ENCODE results near the gene SPDYE9.
"Not testable (repeated sequence)": the region's sequence is repeated elsewhere in the genome, so short reads cannot be mapped to it uniquely, and the experiment has no call there.

Gene SPDYE9, protein sequence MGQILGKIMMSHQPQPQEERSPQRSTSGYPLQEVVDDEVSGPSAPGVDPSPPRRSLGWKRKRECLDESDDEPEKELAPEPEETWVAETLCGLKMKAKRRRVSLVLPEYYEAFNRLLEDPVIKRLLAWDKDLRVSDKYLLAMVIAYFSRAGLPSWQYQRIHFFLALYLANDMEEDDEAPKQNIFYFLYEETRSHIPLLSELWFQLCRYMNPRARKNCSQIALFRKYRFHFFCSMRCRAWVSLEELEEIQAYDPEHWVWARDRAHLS

DNA sequence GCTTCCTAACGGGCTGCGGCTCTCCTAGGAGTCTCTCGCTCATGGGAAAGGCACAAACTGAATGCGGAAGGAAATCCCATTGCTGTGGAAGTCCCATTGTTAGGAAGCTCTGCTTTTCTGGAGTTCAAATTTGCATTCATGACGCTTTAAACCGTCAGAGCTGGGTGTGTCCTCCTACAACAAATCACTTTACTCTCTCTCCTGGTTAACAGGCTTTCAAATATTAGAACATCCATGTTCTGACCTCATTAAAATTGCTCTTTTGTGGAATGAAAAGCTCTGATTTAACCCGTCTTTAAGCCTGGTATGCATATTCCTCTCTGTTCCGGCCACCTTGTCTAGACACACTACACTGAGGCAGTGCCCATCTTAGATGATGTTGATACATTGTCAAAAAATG is at the start of gene SPDYE9:
TSS of gene SPDYE9 (minus strand) at position 101 of the 400 bp plus-strand sequence. CDS start 1,800 bp downstream, outside the sequence.
- H3K36me3 ChIP-seq (ENCODE audit: control insufficient read depth in 2 of 2, insufficient read depth in 2 of 2, low read length in 2 of 2); H3K27me3 ChIP-seq (ENCODE audit: control insufficient read depth in 1 of 2, insufficient read depth in 2 of 2, low read length in 2 of 2): not testable (repeated sequence)

DNA sequence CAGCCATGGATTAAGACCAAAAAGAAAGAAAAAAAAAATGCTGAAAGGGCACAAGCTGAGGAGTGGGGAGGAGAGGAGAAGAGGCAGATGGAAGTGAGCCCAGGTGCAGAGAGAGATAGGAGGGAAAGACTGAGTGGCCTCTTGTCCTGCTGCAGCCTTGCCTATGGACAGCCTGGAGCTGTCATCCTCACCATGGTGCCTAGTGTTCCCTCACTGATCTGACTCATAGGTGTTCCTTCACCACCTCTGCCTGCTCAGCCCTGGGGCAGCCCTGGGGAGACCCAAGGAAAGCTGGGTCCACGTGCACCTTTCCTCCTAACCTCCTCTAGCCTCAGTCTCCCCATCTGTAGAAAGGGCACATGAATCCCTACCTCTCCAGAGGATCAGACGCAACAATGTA is 49.0 kb upstream of the SPDYE9 start:
- not testable (repeated sequence) for H3K4me1 ChIP-seq (ENCODE audit: control insufficient read depth, insufficient read depth, low read length); H3K4me3 ChIP-seq (ENCODE audit: low read length in 2 of 2); H3K9ac ChIP-seq (ENCODE audit: low read length in 2 of 2); H3K36me3 ChIP-seq (ENCODE audit: control insufficient read depth in 2 of 2, insufficient read depth in 2 of 2, low read length in 2 of 2); H3K27ac ChIP-seq (ENCODE audit: low read length); H3K27me3 ChIP-seq (ENCODE audit: control insufficient read depth in 1 of 2, insufficient read depth in 2 of 2, low read length in 2 of 2); H3K9me3 ChIP-seq (ENCODE audit: control insufficient read depth in 2 of 2, low read length in 2 of 2)

More for the DNA sequence above, at the start of gene SPDYE9:
- H3K27ac ChIP-seq (ENCODE audit: low read length); H3K4me3 ChIP-seq (ENCODE audit: low read length in 2 of 2); H3K4me1 ChIP-seq (ENCODE audit: control insufficient read depth, insufficient read depth, low read length); H3K9me3 ChIP-seq (ENCODE audit: control insufficient read depth in 2 of 2, low read length in 2 of 2); H3K9ac ChIP-seq (ENCODE audit: low read length in 2 of 2): not testable (repeated sequence)

DNA sequence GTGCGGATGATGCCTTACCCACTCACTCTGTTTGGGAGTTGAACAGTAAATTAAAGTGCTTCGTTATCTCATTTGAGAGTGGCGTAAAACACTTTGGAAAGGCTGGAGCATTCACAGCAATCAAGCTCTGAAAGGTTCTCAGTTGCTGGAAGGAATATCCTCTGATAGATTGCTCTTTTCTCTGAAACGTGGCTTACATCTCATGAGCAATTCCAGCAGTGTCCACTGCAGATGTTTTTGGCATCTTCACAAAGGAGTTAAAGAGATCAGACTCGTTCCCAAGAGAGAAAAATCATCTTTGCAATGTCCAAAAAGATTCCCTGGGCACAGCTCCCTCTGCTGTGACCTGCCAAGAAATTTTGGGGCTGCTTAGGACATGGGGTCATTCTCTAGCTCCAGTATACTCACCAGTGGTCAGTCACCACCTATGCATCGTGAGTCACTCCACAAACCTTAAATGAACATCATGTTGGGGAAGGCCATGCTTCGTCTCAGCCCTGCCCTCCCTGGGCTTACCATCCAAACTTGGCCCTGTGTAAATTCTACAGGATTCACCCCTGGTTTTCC is 46.9 kb upstream of the SPDYE9 start:
- H3K4me1 ChIP-seq (ENCODE audit: control insufficient read depth, insufficient read depth, low read length); H3K4me3 ChIP-seq (ENCODE audit: low read length in 2 of 2); H3K36me3 ChIP-seq (ENCODE audit: control insufficient read depth in 2 of 2, insufficient read depth in 2 of 2, low read length in 2 of 2); H3K27ac ChIP-seq (ENCODE audit: low read length); H3K9me3 ChIP-seq (ENCODE audit: control insufficient read depth in 2 of 2, low read length in 2 of 2); H3K27me3 ChIP-seq (ENCODE audit: control insufficient read depth in 1 of 2, insufficient read depth in 2 of 2, low read length in 2 of 2); H3K9ac ChIP-seq (ENCODE audit: low read length in 2 of 2): not testable (repeated sequence)

DNA sequence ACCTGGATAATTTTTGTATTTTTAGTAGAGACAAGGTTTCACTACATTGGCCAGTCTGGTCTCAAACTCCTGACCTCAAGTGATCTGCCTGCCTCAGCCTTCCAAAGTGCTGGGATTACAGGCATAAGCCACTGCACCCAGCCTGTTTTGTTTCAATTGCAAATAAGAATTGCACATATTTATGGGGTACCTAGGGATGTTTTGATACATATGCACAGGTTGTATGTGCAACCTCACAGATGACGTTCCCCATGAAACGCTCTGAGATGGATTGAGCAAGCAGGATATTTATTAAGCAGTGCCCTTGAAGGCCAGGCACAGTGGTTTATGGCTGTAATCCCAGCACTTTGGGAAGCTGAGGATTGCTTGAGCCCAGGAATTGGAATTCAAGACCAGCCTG is 44.8 kb upstream of the SPDYE9 start:
- H3K9me3 ChIP-seq (ENCODE audit: control insufficient read depth in 2 of 2, low read length in 2 of 2); H3K4me3 ChIP-seq (ENCODE audit: low read length in 2 of 2); H3K27ac ChIP-seq (ENCODE audit: low read length); H3K4me1 ChIP-seq (ENCODE audit: control insufficient read depth, insufficient read depth, low read length); H3K9ac ChIP-seq (ENCODE audit: low read length in 2 of 2); H3K36me3 ChIP-seq (ENCODE audit: control insufficient read depth in 2 of 2, insufficient read depth in 2 of 2, low read length in 2 of 2); H3K27me3 ChIP-seq (ENCODE audit: control insufficient read depth in 1 of 2, insufficient read depth in 2 of 2, low read length in 2 of 2): not testable (repeated sequence)

DNA sequence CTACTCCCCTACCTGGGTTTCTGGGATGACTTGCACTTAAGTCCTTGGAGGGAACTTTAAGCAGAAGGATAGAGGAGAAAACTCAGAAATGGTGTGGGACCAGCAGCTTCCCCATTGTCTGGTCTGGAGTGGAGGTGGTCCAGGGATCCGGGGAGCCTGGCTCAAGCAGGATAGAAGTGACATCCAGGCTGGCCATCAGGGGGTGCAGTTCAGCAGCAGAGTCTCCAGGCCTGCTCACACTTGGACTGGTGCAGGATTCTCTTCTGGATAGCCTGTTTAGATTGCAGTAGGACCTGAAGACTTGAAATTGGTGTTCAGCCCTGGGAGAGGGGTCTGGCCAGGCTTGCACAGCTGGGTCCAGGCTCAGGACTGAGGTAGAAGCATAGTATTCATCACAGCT is 38.3 kb upstream of the SPDYE9 start:
- H3K9me3 ChIP-seq (ENCODE audit: control insufficient read depth in 2 of 2, low read length in 2 of 2); H3K27ac ChIP-seq (ENCODE audit: low read length); H3K27me3 ChIP-seq (ENCODE audit: control insufficient read depth in 1 of 2, insufficient read depth in 2 of 2, low read length in 2 of 2); H3K4me1 ChIP-seq (ENCODE audit: control insufficient read depth, insufficient read depth, low read length); H3K9ac ChIP-seq (ENCODE audit: low read length in 2 of 2); H3K4me3 ChIP-seq (ENCODE audit: low read length in 2 of 2); H3K36me3 ChIP-seq (ENCODE audit: control insufficient read depth in 2 of 2, insufficient read depth in 2 of 2, low read length in 2 of 2): not testable (repeated sequence)

DNA sequence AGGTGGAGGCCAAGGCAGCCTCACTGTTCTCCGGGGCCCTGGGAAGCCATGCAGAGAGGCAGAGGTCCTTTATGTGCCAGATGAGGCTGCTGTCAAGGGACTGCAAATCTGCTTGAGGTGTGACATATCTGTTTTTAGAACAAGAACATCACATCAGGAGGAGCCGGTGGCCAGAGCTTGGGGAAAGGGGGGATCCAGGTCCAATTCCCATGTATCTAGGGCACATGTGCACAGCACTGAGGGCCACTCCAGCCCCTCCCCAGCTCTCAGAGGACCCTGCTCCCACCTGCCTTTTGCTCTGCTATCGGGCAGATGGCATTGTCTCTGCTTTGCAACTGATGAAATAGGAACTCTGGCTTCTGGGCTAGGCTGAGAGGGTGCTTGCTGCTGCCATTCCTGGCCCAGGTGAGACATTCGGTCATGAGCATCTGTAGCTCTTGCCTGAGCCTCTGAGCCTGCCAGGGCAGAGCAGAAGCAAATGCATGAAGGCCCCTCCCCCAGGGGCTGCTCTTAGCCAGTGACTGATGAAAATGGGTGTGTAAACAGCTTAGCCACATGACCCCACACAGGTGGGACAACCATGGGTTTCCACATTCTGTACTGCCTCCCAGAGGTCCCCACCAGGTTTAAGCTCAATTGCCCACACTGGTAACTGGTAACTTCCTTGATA is 37.1 kb upstream of the SPDYE9 start:
- H3K36me3 ChIP-seq (ENCODE audit: control insufficient read depth in 2 of 2, insufficient read depth in 2 of 2, low read length in 2 of 2); H3K27me3 ChIP-seq (ENCODE audit: control insufficient read depth in 1 of 2, insufficient read depth in 2 of 2, low read length in 2 of 2); H3K4me3 ChIP-seq (ENCODE audit: low read length in 2 of 2); H3K4me1 ChIP-seq (ENCODE audit: control insufficient read depth, insufficient read depth, low read length); H3K27ac ChIP-seq (ENCODE audit: low read length); H3K9ac ChIP-seq (ENCODE audit: low read length in 2 of 2); H3K9me3 ChIP-seq (ENCODE audit: control insufficient read depth in 2 of 2, low read length in 2 of 2): not testable (repeated sequence)

DNA sequence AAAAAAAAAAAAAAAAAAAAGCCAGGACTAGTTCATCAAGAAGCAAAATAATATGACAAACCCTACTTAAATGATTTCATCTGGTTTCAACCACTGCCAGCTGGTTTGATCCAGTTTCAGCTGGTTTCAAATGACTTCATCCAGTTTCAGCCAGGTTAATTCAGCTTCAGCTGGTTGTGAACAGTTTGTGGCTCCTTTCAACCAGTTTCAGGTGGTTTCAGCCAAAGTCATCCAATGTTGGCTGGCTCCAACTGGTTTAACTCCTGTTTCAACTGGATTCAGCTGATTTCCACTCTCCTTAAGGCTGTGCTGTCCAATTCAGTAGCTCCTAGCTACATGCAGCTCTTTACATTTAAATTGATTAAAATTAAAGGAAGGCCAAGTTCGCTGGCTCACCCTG is 32.3 kb upstream of the SPDYE9 start:
- H3K27ac ChIP-seq (ENCODE audit: low read length); H3K4me1 ChIP-seq (ENCODE audit: control insufficient read depth, insufficient read depth, low read length); H3K9ac ChIP-seq (ENCODE audit: low read length in 2 of 2); H3K4me3 ChIP-seq (ENCODE audit: low read length in 2 of 2); H3K36me3 ChIP-seq (ENCODE audit: control insufficient read depth in 2 of 2, insufficient read depth in 2 of 2, low read length in 2 of 2); H3K27me3 ChIP-seq (ENCODE audit: control insufficient read depth in 1 of 2, insufficient read depth in 2 of 2, low read length in 2 of 2); H3K9me3 ChIP-seq (ENCODE audit: control insufficient read depth in 2 of 2, low read length in 2 of 2): not testable (repeated sequence)

DNA sequence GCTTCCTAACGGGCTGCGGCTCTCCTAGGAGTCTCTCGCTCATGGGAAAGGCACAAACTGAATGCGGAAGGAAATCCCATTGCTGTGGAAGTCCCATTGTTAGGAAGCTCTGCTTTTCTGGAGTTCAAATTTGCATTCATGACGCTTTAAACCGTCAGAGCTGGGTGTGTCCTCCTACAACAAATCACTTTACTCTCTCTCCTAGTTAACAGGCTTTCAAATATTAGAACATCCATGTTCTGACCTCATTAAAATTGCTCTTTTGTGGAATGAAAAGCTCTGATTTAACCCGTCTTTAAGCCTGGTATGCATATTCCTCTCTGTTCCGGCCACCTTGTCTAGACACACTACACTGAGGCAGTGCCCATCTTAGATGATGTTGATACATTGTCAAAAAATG is 28.0 kb downstream of the SPDYE9 start, which contains the start of gene SPDYE11:
TSS of gene SPDYE11 (minus strand) at position 101 of the 400 bp plus-strand sequence. CDS start 1,800 bp downstream, outside the sequence.
- not testable (repeated sequence) for H3K27ac ChIP-seq (ENCODE audit: low read length); H3K4me3 ChIP-seq (ENCODE audit: low read length in 2 of 2); H3K27me3 ChIP-seq (ENCODE audit: control insufficient read depth in 1 of 2, insufficient read depth in 2 of 2, low read length in 2 of 2); H3K9ac ChIP-seq (ENCODE audit: low read length in 2 of 2); H3K36me3 ChIP-seq (ENCODE audit: control insufficient read depth in 2 of 2, insufficient read depth in 2 of 2, low read length in 2 of 2); H3K4me1 ChIP-seq (ENCODE audit: control insufficient read depth, insufficient read depth, low read length); H3K9me3 ChIP-seq (ENCODE audit: control insufficient read depth in 2 of 2, low read length in 2 of 2)

DNA sequence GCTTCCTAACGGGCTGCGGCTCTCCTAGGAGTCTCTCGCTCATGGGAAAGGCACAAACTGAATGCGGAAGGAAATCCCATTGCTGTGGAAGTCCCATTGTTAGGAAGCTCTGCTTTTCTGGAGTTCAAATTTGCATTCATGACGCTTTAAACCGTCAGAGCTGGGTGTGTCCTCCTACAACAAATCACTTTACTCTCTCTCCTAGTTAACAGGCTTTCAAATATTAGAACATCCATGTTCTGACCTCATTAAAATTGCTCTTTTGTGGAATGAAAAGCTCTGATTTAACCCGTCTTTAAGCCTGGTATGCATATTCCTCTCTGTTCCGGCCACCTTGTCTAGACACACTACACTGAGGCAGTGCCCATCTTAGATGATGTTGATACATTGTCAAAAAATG is 56.2 kb downstream of the SPDYE9 start, which contains the start of gene SPDYE8:
TSS of gene SPDYE8 (minus strand) at position 101 of the 400 bp plus-strand sequence. CDS start 1,800 bp downstream, outside the sequence.
- H3K9me3 ChIP-seq (ENCODE audit: control insufficient read depth in 2 of 2, low read length in 2 of 2); H3K27ac ChIP-seq (ENCODE audit: low read length); H3K36me3 ChIP-seq (ENCODE audit: control insufficient read depth in 2 of 2, insufficient read depth in 2 of 2, low read length in 2 of 2); H3K27me3 ChIP-seq (ENCODE audit: control insufficient read depth in 1 of 2, insufficient read depth in 2 of 2, low read length in 2 of 2); H3K4me1 ChIP-seq (ENCODE audit: control insufficient read depth, insufficient read depth, low read length); H3K9ac ChIP-seq (ENCODE audit: low read length in 2 of 2); H3K4me3 ChIP-seq (ENCODE audit: low read length in 2 of 2): not testable (repeated sequence)

Measured in stomach smooth muscle (tissue), 2 donors.